Stimulated activated CD8-positive, alpha-beta memory T cell treated with anti-CD3 and anti-CD28 coated beads, Interleukin-12 subunit alpha, Interleukin-12 subunit beta, amount 100 ng/mL, for 4 hours (primary cell): ENCODE results near the gene CD28.
"Not testable (repeated sequence)": the region's sequence is repeated elsewhere in the genome, so short reads cannot be mapped to it uniquely, and the experiment has no call there.

ENCODE experiments used
- DNase-seq: peaks from one replicate; pipeline ENCODE4 v3.0.0-alpha.2; 2020; ENCODE audit warnings: low read depth

The CD28 gene

DNA sequence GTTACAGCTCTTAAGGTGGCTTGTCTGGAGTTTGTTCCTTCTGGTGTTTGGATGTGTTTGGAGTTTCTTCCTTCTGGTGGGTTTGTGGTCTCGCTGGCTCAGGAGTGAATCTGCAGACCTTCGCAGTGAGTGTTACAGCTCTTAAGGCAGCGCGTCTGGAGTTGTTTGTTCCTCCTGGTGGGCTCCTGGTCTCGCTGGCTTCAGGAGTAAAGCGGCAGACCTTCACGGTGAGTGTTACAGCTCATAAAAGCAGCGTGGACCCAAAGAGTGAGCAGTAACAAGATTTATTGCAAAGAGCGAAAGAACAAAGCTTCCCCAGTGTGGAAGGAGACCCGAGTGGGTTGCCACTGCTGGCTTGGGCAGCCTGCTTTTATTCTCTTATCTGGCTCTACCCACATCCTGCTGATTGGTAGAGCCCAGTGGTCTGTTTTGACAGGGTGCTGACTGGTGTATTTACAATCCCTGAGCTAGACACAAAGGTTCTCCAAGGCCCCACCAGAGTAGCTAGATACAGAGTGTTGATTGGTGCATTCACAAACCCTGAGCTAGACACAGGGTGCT, 78.4 kb downstream of the CD28 start:
- DNase-seq, result not testable (repeated sequence)

DNA sequence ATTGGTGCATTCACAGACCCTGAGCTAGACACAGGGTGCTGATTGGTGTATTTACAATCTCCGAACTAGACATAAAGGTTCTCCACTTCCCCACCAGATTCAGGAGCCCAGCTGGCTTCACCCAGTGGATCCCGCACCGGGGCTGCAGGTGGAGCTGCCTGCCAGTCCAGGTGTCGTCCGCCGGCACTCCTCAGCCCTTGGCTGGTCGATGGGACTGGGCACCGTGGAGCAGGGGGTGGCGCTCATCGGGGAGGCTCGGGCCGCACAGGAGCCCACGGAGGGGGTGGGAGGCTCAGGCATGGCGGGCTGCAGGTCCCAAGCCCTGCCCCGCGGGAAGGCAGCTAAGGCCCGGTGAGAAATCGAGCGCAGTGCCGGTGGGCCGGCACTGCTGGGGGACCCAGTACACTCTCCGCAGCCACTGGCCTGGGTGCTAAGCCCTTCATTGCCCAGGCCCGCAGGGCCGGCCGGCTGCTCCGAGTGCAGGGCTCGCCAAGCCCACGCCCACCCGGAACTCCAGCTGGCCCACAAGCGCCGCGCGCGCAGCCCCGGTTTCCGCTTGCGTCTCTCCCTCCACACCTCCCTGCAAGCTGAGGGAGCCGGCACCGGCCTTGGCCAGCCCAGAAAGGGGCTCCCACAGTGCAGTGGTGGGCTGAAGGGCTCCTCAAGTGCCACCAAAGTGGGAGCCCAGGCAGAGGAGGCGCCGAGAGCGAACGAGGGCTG, 79.1 kb downstream of the CD28 start:
- DNase-seq, result not testable (repeated sequence)

DNA sequence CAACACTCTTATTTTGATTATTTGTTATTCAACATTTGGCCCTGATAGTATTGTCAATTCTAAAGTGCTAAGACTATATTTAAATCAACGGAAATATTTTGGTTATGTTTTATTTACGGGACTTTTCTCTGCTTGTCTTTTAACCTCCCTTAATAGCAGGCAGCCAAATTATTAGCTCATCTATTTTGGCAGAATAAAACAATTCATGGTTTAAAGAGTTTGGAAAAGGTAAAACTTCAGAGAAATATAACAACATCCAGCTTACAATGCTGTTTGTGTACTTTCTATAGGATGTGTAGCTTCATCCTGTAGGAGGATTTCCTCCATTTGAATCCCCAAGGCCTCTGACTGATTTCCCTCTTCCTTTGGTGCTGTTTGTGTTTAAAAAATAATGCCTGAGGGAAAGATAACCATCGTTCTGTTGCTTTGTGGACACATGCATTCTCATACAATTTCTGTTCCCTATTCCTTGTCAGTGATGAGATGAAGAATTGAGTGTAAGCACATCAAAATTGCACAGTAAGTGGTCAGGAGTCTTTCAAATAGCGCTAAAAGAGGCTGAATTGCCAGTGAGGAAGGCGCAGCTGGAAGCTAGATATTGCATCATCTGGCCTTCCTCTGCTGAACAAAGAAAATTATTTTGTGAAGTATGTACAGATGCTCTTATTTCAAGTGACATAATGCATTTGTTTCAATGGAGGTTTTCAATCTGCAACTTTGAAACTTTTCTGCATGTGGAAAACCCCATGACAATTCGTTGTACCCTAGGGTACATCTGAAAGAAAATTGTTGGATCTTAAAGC, 80.3 kb downstream of the CD28 start:
- no peak for DNase-seq

DNA sequence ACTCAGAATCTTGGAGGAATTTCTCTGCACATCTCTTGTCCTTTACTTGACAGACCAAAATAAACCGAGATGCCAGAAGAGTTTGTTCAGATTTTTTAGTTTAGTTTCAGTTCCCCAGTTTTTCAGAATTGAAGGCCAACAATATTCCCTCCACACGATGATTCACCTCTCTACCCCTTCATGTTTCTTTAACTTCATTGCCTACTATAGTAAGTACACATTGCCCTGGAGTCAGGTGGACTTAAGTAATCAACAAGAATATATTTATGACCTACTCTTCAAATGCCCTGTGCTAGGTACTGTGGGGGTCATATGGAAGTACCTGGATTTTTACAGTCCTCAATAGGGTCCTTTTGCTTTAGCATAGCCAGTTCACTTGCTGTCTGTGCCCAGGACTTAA, 81.5 kb downstream of the CD28 start:
- no peak for DNase-seq
